Kasumi-1 (cell line): ENCODE measurements around the gene TLCD1.

Experiments
- DNase-seq, 2 experiments: peaks; one replicate each; lab custom pipeline; 2025; lab: John Stamatoyannopoulos, UW

TLCD1 gene

DNA sequence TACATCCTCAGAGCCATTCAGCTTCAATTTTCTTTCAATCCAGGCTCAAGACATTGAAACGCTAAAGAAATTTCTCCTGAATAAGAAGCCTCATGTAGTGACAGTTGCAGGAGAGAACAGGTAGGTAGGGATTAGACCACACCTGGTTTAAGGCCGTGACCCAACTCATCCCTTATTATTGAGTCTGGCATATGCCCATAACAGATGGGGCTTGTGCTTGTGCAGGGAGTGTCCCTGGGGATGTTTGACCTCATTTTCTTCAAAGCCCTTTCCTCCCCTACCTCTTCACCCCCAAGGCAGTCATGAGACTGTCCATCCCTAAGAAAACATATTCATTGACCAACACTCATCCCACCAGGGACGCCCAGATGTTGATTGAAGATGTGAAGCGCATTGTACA lies 39.7 kb downstream of the TLCD1 start:
- DNase-seq: no peak

DNA sequence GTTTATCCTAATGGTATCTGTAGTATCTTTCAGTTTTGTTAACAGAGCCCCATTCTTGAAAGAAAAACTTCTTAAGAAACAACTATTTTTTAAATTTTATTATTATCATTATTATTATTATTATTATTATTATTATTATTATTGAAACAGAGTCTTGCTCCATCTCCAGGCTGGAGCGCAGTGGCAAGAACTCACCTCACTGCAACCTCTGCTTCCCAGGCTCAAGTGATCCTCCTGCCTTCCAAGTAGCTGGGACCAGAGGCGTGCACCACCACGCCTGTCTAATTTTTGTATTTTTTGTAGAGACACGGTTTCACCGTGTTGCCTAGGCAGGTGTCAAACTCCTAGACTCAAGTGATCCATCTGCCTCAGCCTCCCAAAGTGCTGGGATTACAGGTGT lies 40.7 kb downstream of the TLCD1 start:
- no peak for DNase-seq

DNA sequence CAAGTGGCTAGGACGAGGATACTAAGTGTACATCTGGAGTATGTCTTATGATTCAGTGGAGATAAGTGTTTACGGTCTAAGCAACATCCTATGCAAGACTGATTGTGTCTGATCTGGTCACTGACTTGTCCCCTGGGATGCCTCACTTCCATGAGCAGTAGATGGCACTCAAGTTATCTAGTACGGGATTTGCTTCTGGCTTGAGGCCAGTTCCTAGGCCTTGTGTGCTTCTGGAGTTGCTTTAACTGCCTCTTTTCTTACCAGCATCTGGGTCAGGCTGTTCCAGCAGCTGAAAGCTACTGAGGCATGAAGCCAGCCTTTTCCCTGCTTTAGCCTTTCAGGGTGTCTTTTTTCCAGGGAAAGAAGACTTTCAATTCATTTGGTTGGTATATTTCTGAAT lies 41.1 kb downstream of the TLCD1 start:
- DNase-seq: peak; percentile 21 to 25

DNA sequence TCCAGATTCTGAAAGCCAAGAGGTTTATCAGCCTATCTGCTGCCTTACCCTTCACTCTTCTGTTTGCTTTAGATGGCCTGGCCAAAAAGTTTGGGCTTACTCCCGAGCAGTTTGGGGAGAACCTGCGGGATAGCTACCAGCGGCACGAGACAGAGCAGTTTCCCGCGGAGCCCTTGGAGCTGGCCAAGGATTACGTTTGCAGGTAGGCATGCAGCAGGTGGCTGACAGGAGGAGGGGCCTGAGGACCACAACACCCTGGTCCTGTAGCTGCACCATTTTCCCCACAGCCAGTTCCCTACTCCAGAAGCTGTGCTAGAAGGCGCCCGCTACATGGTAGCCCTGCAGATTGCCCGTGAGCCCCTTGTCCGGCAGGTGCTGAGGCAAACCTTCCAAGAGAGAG lies 43.4 kb downstream of the TLCD1 start:
- DNase-seq: no peak

DNA sequence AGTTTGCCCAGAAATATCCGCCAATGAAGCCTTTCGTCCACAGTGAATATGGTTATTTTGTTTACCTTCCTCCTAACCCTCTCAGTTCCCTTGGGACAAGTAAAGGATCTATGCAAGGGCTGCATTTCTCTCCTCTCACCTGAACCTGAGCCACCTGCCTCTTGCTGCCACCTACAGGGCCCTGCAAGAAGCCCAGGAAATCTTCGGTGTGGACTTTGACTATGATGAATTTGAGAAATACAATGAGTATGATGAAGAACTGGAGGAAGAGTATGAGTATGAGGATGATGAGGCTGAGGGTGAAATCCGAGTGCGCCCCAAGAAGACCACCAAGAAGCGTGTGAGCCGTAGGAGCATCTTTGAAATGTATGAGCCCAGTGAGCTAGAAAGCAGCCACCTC lies 50.1 kb downstream of the TLCD1 start:
- DNase-seq: peak in 1 of 2 experiments; percentile 6

DNA sequence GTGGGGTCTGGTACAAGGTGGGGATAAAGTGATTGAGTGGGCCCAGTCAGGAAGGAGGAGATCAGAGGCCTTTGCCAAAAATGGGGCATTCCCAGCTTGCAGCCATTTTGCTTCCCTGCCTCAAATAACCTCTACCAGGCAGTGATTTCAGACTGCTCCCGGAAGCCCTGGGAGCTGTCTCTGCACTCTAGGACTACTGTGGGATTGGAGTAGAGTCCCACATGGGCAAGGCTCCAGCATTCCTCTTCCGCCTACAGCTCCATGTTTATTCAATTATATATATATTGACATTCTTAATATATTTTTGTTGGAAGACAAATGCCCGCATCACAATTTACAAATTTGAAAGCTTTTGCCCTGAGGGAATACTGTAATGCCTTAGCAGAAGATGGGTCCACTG lies 50.5 kb downstream of the TLCD1 start:
- no peak for DNase-seq
